Measurements from ENCODE around the gene BMPR1B. TPM values are rescaled to one million over a fixed set of nuclear protein-coding genes. Genes with fewer than 3 reads are reported as not detected.

The BMPR1B gene
- total RNA-seq, 1 experiment from 2014 or later, result not detected

DNA sequence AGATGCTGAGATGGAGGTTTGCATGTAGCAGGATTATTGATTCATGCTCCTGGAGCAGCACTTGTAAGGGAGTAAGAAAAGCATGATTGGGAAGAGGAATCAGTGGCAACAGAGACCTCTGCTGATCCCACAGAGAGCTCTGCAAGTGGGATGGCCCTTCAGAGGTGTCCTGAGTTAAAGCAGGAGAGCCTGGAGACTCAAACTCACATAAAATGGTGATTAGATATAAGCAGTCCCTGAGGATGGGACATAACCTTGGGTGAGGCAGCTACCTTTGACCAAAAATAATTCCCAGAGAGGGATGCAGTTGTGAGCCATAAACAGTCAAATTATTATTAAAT is 25.4 kb upstream of the BMPR1B start:
- Histone ChIP-seq H3K27me3 (ENCODE audit: insufficient read depth, low read length) (no peaks in the 10 kb centered on the region), H3K4me2 (ENCODE audit: low read length) (no peak overlapping the region), H3K9ac (ENCODE audit: low read length) (no peak overlapping the region), H3K4me3 (replicated peaks in 1 of 2; ENCODE audit: low read depth in 1 of 2, low read length in 2 of 2) (no peak overlapping the region), H3K79me2 (ENCODE audit: insufficient read depth, low read length) (no peaks in the 10 kb centered on the region), H3K36me3 (ENCODE audit: control insufficient read depth in 1 of 2, insufficient read depth in 2 of 2, low read length in 2 of 2) (no peaks in the 10 kb centered on the region), H3K9me3 (ENCODE audit: control insufficient read depth in 1 of 2, insufficient read depth in 1 of 2, low read depth in 1 of 2, low read length in 2 of 2) (no peaks in the 10 kb centered on the region), H2AFZ (ENCODE audit: low read depth, low read length, poor library complexity, severe bottlenecking) (no peak overlapping the region), H3K27ac (ENCODE audit: low read depth, low read length) (no peak overlapping the region), H3K4me1 (ENCODE audit: control insufficient read depth in 1 of 2, insufficient read depth in 2 of 2, low read length in 2 of 2) (no peaks in the 10 kb centered on the region), H3K9me2 (ENCODE audit: insufficient read depth) (no peaks in the 10 kb centered on the region), H4K20me1 (ENCODE audit: insufficient read depth) (no peaks in the 10 kb centered on the region)
- ChIA-PET RAD21 (ENCODE audit: low non-redundant PET in 1 of 2, low total read pairs in 2 of 2, uncharacterized antibody in 2 of 2, unreplicated experiment in 2 of 2) (no interaction called here), POLR2A (no interaction called here), CTCF (interaction anchor here (2.4 kb wide), 1 partner anchor 111 kb away, joined by 9 read pairs; no protein-coding TSS in a partner anchor)
- TF ChIP-seq, protein P1, sequence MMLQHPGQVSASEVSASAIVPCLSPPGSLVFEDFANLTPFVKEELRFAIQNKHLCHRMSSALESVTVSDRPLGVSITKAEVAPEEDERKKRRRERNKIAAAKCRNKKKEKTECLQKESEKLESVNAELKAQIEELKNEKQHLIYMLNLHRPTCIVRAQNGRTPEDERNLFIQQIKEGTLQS (IDR thresholded peaks at IDR 0.05), result no peak
- TF ChIP-seq, protein P2, sequence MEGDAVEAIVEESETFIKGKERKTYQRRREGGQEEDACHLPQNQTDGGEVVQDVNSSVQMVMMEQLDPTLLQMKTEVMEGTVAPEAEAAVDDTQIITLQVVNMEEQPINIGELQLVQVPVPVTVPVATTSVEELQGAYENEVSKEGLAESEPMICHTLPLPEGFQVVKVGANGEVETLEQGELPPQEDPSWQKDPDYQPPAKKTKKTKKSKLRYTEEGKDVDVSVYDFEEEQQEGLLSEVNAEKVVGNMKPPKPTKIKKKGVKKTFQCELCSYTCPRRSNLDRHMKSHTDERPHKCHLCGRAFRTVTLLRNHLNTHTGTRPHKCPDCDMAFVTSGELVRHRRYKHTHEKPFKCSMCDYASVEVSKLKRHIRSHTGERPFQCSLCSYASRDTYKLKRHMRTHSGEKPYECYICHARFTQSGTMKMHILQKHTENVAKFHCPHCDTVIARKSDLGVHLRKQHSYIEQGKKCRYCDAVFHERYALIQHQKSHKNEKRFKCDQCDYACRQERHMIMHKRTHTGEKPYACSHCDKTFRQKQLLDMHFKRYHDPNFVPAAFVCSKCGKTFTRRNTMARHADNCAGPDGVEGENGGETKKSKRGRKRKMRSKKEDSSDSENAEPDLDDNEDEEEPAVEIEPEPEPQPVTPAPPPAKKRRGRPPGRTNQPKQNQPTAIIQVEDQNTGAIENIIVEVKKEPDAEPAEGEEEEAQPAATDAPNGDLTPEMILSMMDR (IDR thresholded peaks at IDR 0.05 in 2 of 3, conservative IDR thresholded peaks at IDR 0.05 in 1 of 3; ENCODE audit: borderline replicate concordance in 1 of 3, insufficient read depth in 1 of 3, low read depth in 2 of 3, low read length in 2 of 3), result no peak
- no peak for TF ChIP-seq JUND (IDR thresholded peaks at IDR 0.05)
- no peak for TF ChIP-seq POLR2AphosphoS5 (IDR thresholded peaks at IDR 0.05; ENCODE audit: low read depth, low read length)
- TF ChIP-seq ZFX (IDR thresholded peaks at IDR 0.05), result no peak
- no peak for TF ChIP-seq POLR2A (IDR thresholded peaks at IDR 0.05; ENCODE audit: borderline replicate concordance, extremely low read depth, insufficient read depth, insufficient read length)
- TF ChIP-seq EZH2phosphoT487 (IDR thresholded peaks at IDR 0.05; ENCODE audit: borderline replicate concordance), result no peak
- TF ChIP-seq YY1 (IDR thresholded peaks at IDR 0.05; ENCODE audit: extremely low read depth, insufficient replicate concordance, low read depth, low read length), result no peak
- TF ChIP-seq TCF7L2 (IDR thresholded peaks at IDR 0.05; ENCODE audit: borderline replicate concordance, extremely low read depth, insufficient read depth, insufficient read length), result no peak
- TF ChIP-seq, protein P3, sequence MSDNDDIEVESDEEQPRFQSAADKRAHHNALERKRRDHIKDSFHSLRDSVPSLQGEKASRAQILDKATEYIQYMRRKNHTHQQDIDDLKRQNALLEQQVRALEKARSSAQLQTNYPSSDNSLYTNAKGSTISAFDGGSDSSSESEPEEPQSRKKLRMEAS (IDR thresholded peaks at IDR 0.05), result no peak
- TF ChIP-seq, protein P4, sequence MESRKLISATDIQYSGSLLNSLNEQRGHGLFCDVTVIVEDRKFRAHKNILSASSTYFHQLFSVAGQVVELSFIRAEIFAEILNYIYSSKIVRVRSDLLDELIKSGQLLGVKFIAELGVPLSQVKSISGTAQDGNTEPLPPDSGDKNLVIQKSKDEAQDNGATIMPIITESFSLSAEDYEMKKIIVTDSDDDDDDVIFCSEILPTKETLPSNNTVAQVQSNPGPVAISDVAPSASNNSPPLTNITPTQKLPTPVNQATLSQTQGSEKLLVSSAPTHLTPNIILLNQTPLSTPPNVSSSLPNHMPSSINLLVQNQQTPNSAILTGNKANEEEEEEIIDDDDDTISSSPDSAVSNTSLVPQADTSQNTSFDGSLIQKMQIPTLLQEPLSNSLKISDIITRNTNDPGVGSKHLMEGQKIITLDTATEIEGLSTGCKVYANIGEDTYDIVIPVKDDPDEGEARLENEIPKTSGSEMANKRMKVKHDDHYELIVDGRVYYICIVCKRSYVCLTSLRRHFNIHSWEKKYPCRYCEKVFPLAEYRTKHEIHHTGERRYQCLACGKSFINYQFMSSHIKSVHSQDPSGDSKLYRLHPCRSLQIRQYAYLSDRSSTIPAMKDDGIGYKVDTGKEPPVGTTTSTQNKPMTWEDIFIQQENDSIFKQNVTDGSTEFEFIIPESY (IDR thresholded peaks at IDR 0.05; ENCODE audit: extremely low read depth, insufficient replicate concordance, low read length), result no peak
- no peak for TF ChIP-seq EZH2 (IDR thresholded peaks at IDR 0.05)
- intact Hi-C loops (cut with micrococcal nuclease), result loop anchor here (5.0 to 10.0 kb wide), 2 partner anchors 428 to 940 kb away; no protein-coding TSS in a partner anchor
- DNase-seq (ENCODE audit: low read depth, low spot score), result no peak
- no TSS peak for BruUV-seq (replicated peaks)
- no peak for ATAC-seq

Data from HCT116 (cell line).